ENCODE measurements around the gene C4orf36.

C4orf36 gene

DNA sequence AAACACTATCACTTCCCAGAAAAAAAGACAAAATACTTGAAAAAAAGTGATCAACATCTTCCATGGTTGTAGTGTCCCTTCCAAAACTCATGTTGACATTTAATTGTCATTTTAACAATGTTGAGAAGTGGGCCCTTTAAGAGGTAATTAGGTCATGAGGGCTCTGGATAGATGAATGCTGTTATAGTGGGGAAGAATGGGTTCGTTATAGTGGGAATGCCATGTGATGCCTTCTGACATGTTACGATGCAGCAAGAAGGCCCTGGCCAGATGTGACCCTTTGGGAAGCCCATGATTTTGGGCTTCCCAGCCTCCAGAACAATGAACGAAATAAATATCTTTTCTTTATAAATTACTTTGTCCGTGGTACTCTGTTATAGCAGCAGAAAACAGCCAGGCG, 39.0 kb downstream of the C4orf36 start:
- no peak for DNase-seq

DNA sequence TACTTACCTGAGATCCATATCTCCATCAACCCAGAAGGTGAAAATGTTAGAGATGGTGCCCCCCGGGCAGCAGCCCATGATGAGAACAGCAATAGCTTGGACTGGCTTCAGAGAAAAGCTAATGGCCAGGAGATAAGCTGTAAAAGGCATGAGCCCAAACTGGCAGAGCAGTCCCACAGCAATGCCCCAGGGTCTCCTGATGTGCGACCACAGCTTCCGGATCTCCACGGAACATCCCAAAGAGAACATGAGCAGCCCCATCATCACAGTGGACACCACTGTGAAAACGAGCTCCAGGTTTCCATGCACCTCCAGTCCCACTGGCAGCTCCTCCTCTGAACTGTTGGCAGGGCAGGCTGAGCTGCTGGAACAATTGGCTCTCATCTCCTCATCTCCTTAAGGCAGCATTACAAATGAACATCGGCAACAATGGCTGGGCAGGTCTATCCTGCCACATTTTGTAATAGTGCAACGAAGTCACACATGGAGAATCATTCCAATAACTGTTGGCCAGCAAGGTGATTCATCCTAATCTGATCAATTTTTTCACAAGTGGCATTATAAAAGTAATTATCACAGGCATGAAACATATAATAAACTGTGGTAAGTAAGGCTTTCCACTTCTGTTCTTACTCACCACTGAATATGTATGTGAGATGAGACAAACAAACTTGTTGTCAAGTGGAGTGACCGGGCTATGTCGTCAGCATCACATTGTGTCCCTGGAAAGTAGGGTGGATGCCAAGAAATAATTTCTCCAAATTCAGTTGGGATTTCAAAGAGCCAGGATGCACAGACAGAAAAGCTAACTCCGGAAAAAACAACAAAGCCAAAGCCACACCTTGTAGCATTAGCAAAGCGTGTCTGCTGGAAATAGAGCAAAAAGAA, 43.2 kb downstream of the C4orf36 start, which contains the start of gene SLC10A6:
Gene SLC10A6 (minus strand): TSS at position 653 of the 888 bp plus-strand sequence. CDS start 269 bp downstream, at position 384.
- no peak for DNase-seq

DNA sequence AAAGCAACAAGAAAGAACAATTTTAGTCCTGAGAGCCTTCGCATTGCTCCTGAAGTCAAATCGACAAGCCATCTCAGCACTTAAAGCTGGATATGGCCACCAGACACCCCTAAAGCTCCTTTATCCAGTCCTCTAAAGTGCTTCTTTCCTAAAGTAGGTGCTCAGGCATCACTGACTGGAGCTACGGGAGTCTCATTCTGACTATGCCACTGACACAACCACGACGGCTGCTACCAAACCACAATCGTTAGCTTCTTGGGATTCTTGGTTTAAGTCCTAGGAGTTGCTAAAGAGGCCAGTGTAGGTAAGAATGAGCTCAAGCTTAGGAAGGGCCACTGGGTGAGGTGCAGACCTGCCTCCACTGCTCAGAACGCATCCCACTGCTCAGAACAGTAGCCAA, 44.1 kb downstream of the C4orf36 start:
- DNase-seq: no peak

DNA sequence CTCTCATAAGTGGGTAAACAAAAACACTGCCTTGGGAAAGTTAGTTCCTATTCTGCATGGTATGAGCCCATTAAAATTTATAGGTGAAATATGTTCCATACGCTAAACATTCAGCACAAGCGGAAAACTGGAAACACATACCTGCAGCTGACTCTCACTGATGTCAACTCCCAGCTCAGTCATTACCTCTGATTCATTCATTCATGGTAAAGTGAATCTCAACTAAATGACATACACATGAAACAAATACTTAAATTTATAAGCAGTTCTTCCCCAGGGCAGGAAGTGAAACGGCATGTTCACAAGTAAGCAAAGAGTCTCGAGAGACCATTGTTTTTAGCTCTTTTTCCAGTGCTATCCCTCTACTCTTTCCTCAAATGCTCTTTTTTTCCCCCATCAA, 44.7 kb downstream of the C4orf36 start:
- no peak for DNase-seq

DNA sequence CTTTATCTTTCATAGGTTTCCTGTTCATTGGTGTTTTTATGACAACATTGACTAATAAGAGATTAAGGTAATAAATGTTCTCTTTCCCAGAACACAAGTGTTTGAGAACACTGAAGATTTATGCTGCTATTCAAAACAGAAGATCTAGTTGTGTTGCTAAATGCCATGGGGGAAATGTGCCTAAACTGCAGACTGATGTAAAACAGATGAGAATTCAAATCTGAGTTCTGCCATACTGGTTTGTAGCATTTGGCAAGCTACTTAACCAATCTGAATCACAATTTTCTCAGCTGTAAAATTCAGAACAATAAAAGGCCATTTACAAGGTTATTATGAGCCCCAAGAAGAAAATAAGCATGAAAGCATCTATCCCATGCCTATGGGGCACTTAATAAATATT, 45.3 kb downstream of the C4orf36 start:
- DNase-seq: no peak

DNA sequence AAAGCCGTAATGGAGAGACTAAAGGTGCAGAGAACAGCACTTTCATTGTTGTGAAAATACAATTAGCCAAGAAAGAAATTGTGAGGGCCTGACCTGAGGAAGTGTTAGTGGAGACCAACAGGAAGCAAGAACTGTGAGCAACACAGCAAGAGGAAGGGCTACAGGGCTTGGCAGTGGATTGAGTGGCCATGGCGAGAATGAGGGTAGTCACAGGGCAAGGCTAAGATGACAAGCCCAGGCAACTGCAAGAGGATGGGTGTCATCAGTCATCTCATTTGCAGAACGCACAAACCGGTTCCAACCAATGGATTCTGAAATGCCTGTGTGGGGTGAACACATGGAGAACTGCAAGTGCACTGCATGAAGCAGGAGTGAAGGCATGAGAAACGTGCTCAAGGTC, 46.6 kb downstream of the C4orf36 start:
- DNase-seq: no peak

DNA sequence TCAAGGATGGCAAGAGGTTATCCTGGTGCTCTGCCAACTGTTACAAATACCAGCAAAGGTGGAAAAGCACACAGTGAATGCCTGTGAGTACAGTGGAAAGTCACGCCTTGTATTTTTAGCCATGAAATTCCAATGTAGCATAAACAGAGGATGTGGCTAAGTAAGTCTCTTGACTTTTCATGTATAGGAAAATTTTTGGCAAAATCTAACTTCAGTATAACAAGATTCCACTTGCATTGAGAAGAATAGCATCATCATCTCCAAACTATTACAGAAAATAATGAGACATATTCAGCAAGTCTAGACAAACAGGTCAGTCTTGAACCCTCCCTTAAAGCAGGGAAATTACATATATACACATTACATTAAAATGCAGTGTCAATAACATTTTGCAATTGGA, 50.9 kb downstream of the C4orf36 start:
- DNase-seq: no peak

DNA sequence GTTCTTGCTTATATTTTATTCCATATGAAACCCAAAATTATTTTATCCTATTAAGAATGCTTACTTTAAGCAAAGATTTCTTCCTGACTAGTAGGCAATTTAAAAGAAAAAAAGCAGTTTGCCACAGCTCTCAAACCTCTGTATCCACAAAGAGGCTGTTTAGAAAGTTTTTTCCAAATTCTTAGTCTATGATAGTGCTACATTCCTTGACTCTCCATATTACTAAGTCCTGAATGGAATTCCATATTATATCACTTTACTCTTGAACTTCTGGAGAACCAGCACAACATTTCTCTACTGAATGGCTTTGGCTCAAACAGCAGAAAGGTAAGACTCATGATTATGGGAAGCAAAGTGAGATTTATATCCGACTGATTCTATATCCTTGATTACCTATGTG, 51.4 kb downstream of the C4orf36 start:
- no peak for DNase-seq

DNA sequence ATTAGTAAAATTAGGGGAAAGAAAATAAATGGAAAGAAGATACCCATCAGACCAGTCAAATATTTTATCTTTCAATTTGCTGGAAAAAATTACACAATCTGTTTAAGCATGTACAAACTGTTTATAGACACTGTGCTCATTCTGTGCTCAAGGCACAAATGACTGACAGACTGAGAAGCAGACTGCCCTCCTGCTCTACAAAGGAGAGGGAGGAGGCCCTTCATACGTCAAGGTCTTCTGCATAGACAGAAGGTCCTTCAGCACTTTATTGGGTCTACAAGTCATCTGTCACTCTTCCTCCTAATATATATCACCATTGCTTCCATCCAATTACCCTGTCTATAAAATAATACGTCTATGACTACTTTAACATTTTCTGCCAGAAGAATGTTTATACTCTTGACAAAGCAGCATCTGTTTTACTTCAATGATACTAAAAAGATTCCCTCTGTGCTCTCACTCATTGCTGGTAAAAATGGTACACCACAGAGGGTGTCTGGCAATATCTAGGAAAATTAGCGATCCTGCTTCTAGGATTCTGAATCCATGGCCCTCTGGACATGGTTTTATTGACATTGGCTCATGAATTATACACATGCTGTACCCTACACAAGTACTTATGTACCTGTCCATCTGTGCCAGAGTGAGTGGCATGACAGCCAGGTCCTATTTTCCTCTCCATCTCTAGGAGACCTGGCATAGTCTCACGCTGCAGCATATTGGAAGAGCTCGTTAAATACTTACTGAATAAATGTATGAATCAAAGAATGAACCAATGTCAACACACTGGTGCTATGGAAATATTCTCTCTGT, 54.3 kb downstream of the C4orf36 start:
- DNase-seq: no peak

DNA sequence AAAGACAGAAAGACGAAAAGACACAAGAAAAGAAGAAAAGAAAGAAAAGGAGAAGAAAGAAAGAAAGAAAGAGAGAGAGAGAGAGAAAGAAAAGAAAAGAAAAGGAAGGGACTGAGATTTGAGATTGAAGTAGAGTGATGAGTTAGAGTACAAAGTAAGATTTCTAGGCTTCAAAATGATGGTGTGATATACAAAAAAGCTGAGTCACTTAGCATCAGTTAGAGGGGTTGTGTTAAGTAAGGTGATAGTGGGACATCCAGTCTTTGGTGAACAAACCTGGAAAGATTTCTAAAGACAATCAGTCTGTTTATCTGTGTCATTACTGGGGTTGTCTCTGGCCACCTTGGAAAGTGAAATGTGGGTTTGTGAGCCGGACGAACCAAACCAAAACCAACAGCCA, 56.5 kb downstream of the C4orf36 start:
- DNase-seq: no peak

DNA sequence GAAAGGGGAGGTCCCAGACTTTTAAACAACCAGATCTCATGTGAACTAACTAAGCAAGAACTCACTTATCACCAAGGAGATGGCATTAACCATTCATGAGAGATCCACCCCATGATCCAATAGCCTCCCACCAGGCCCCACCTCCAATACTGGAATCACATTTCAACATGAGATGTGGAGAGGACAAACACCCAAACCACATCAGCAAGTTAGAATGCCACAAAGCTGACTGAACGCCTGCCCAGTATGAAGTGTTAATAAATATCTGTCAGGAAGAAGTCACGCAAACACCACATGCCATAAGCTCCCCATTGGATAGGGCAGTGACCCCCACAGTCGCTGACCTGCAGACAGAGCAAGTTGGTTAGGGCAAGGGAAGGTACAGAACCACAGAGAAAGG, 57.3 kb downstream of the C4orf36 start:
- no peak for DNase-seq

DNA sequence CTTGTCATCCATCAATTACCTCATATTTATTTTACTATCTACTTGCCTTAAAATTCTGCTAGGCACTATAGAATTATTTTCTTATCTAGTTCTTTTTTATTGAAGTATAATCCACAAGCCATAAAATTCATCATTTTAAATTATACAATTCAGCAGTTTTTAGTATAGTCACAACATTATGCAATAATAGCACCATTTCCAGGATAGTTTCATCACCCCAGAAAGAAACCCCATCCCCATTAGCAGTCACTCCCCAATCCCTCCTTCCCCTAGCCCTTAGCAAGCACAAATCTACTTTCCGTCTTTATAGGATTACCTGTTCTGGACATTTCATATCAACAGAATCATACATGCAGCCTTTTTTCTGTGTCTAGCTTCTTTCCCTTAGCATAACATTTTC, 58.6 kb downstream of the C4orf36 start:
- DNase-seq: no peak

DNA sequence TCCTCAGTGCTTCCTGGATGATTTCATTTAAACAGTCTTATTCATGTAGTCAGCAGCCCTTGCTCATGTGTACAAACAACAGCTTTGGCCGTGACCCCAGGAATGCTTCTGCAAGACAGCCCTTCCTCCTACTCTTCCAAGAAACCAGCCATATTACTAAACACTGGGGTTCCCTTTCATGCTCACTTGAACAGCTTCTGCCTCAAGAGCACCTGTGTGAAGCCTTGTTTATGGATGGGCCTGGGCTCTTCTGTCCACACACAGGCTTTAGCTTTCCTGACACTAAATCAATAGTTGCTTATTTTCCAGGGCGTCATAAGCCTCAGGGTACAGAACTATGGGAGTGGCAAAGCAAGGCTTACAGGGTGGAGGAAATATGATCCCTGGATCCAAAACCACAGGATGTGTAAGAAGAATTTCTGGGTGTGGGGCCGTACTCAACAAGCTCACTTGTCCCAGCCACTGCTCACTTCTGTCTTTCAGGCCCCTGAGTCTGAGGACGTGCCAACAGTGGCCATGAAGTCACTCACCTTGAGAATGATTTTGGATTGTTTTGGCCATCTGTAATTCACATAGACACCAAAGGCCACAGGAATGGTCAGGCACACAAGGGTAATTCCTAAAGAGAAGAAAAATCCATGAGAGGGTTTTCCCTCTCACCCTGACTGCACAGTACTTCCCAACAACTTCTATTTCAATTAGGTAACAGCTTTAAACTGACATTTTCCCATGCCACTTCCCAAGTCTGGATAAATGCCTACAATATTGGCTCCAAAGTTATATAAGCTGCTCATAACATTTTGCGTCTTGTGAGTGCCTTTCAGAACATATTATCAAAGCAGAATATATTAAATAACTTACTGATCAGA, 60.7 kb downstream of the C4orf36 start:
- DNase-seq: no peak

Data from activated gamma-delta T cell treated with Interleukin-2 at 50 U/mL for 16 hours (primary cell).